Neural progenitor cell (in vitro differentiated cells): ENCODE results near the gene LMO2. TPM values are rescaled to one million over a fixed set of nuclear protein-coding genes. Genes with fewer than 3 reads are reported as not detected.

ENCODE experiments used
- DNase-seq: peaks from one replicate; pipeline ENCODE4 v3.0.0-alpha.2; 2016; ENCODE audit warnings: low spot score
- H2AFZ ChIP-seq: fragments of 200-600 bp; sonication (generic); replicated peaks from 2 replicates; pipeline ENCODE4 v1.6.1; 2016; ENCODE audit warnings: antibody characterized with exemption
- H3F3A ChIP-seq: fragments of 200-600 bp; sonication (generic); 2 replicates; pipeline ENCODE4 v1.6.1; 2016; ENCODE audit warnings: antibody characterized with exemption, low read depth
- H3K27ac ChIP-seq: fragments of 200-600 bp; sonication (generic); 2 replicates; pipeline ENCODE4 v1.5.1; 2016; ENCODE audit warnings: mild to moderate bottlenecking
- H3K27me3 ChIP-seq: fragments of 200-600 bp; sonication (generic); 2 replicates; pipeline ENCODE4 v1.6.1; 2016; ENCODE audit warnings: mild to moderate bottlenecking, moderate library complexity
- H3K36me3 ChIP-seq: fragments of 200-600 bp; sonication (generic); 2 replicates; pipeline ENCODE4 v1.5.1; 2016
- H3K4me1 ChIP-seq: fragments of 200-600 bp; sonication (generic); 2 replicates; pipeline ENCODE4 v1.6.1; 2016; ENCODE audit warnings: mixed run types
- H3K4me2 ChIP-seq: fragments of 200-600 bp; sonication (generic); 2 replicates; pipeline ENCODE4 v1.6.1; 2016
- H3K4me3 ChIP-seq: fragments of 200-600 bp; sonication (generic); 2 replicates; pipeline ENCODE4 v1.5.1; 2016
- H3K79me2 ChIP-seq: fragments of 200-600 bp; sonication (generic); 2 replicates; pipeline ENCODE4 v1.6.1; 2016; ENCODE audit warnings: low read depth
- H3K9ac ChIP-seq: fragments of 200-600 bp; sonication (generic); 2 replicates; pipeline ENCODE4 v1.6.1; 2016
- H3K9me3 ChIP-seq: fragments of 200-600 bp; sonication (generic); 2 replicates; pipeline ENCODE4 v1.5.1; 2016; ENCODE audit warnings: low read depth
- H4K20me1 ChIP-seq: fragments of 200-600 bp; sonication (generic); 2 replicates; pipeline ENCODE4 v1.6.1; 2016; ENCODE audit warnings: low read depth
- H3K27ac Mint-ChIP-seq: 3 replicates; pipeline ENCODE4 v1.8.0; 2021; ENCODE audit warnings: mixed read lengths
- H3K27me3 Mint-ChIP-seq: 2 replicates; pipeline ENCODE4 v1.8.0; 2022; ENCODE audit warnings: low read depth, mild to moderate bottlenecking, inconsistent platforms, moderate library complexity, mixed read lengths; ENCODE audit not compliant: insufficient read depth
- H3K36me3 Mint-ChIP-seq: 3 replicates; pipeline ENCODE4 v1.8.0; 2021; ENCODE audit warnings: mixed read lengths
- H3K4me1 Mint-ChIP-seq: 3 replicates; pipeline ENCODE4 v1.8.0; 2021; ENCODE audit warnings: mixed read lengths
- H3K4me3 Mint-ChIP-seq: 3 replicates; pipeline ENCODE4 v1.8.0; 2021; ENCODE audit warnings: mild to moderate bottlenecking, moderate library complexity, mixed read lengths
- H3K9me3 Mint-ChIP-seq: 3 replicates; pipeline ENCODE4 v1.8.0; 2020; ENCODE audit warnings: mixed read lengths
- EZH2 ChIP-seq: fragments of 200-600 bp; sonication (generic); IDR thresholded peaks from 2 replicates; pipeline ENCODE4 v1.6.1; 2017; ENCODE audit warnings: antibody characterized with exemption, mild to moderate bottlenecking, moderate library complexity
- EZH2phosphoT487 ChIP-seq: fragments of 200-600 bp; sonication (generic); IDR thresholded peaks from 2 replicates; pipeline ENCODE4 v1.6.1; 2017; ENCODE audit warnings: antibody characterized with exemption
- total RNA-seq: library from RNA; depleted of rRNA; stranded (reverse); fragments of >200 nt; gene quantifications from 2 replicates; pipeline ENCODE4 v1.2.3, GENCODE V29; 2015; ENCODE audit warnings: low replicate concordance
- TF ChIP-seq, protein P1 (sequence below): fragments of 200-600 bp; sonication (generic); IDR thresholded peaks from 2 replicates; pipeline ENCODE4 v1.5.1; 2017; ENCODE audit warnings: antibody characterized with exemption, mild to moderate bottlenecking

The LMO2 gene
- total RNA-seq, 1 donor from 2014 or later = 0.92 TPM

DNA sequence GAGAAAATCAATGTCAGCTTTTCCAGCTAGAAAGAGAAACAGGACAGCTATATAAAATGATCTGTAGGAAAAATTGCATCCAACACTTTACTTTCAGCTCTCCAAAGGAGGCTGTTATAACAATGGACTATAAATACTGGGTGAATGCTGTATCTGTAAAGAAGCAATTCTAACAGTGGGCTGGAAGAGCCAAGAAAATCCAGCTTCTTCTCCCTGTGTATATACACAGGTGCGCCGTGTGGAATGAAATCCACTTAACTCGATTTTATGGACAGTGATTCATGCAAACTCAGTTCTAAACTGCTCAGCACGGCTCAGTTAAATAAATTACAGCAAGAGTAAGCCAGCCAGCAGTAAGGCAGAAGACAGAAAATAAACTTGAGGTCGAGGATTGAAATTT, 32.5 kb upstream of the LMO2 start:
- no peak overlapping the region for H3K4me3 ChIP-seq
- no peak overlapping the region for H3K4me3 Mint-ChIP-seq
- no peaks in the 10 kb centered on the region for H3K79me2 ChIP-seq
- no peaks in the 10 kb centered on the region for H3K9me3 ChIP-seq
- no peaks in the 10 kb centered on the region for H3K36me3 ChIP-seq
- H3K9me3 Mint-ChIP-seq = no peaks in the 10 kb centered on the region
- no peak overlapping the region for H2AFZ ChIP-seq
- peaks cover 10% of the 10 kb centered on the region for H3K27me3 Mint-ChIP-seq
- TF ChIP-seq EZH2 = no peak
- TF ChIP-seq, protein P1, sequence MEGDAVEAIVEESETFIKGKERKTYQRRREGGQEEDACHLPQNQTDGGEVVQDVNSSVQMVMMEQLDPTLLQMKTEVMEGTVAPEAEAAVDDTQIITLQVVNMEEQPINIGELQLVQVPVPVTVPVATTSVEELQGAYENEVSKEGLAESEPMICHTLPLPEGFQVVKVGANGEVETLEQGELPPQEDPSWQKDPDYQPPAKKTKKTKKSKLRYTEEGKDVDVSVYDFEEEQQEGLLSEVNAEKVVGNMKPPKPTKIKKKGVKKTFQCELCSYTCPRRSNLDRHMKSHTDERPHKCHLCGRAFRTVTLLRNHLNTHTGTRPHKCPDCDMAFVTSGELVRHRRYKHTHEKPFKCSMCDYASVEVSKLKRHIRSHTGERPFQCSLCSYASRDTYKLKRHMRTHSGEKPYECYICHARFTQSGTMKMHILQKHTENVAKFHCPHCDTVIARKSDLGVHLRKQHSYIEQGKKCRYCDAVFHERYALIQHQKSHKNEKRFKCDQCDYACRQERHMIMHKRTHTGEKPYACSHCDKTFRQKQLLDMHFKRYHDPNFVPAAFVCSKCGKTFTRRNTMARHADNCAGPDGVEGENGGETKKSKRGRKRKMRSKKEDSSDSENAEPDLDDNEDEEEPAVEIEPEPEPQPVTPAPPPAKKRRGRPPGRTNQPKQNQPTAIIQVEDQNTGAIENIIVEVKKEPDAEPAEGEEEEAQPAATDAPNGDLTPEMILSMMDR = no peak
- H3K36me3 Mint-ChIP-seq = no peaks in the 10 kb centered on the region
- DNase-seq = no peak
- H4K20me1 ChIP-seq = no peaks in the 10 kb centered on the region
- no peak overlapping the region for H3K4me2 ChIP-seq
- no peaks in the 10 kb centered on the region for H3K27me3 ChIP-seq
- H3K9ac ChIP-seq = no peak overlapping the region
- no peak overlapping the region for H3K27ac ChIP-seq
- no peaks in the 10 kb centered on the region for H3K4me1 Mint-ChIP-seq
- no peaks in the 10 kb centered on the region for H3K4me1 ChIP-seq
- no peak overlapping the region for H3K27ac Mint-ChIP-seq
- H3F3A ChIP-seq = no peaks in the 10 kb centered on the region

GRCh38 chr11:33923626-33924025, 31.8 kb upstream of the LMO2 start:
- H3K4me1 Mint-ChIP-seq = no peaks in the 10 kb centered on the region
- Histone ChIP-seq H3K4me3 (no peak overlapping the region), H3K9me3 (no peaks in the 10 kb centered on the region), H3K27ac (no peak overlapping the region), H3K4me1 (no peaks in the 10 kb centered on the region), H3K27me3 (no peaks in the 10 kb centered on the region), H3F3A (no peaks in the 10 kb centered on the region), H3K4me2 (no peak overlapping the region), H3K9ac (no peak overlapping the region), H3K79me2 (no peaks in the 10 kb centered on the region), H2AFZ (no peak overlapping the region), H4K20me1 (no peaks in the 10 kb centered on the region), H3K36me3 (no peaks in the 10 kb centered on the region)
- H3K27ac Mint-ChIP-seq = no peak overlapping the region
- no peak overlapping the region for H3K4me3 Mint-ChIP-seq
- H3K27me3 Mint-ChIP-seq = peaks cover 10% of the 10 kb centered on the region
- H3K36me3 Mint-ChIP-seq = no peaks in the 10 kb centered on the region
- H3K9me3 Mint-ChIP-seq = no peaks in the 10 kb centered on the region
- DNase-seq = no peak
- no peak for TF ChIP-seq EZH2
- TF ChIP-seq, protein P1 = no peak
- TF ChIP-seq EZH2phosphoT487 = no peak

DNA sequence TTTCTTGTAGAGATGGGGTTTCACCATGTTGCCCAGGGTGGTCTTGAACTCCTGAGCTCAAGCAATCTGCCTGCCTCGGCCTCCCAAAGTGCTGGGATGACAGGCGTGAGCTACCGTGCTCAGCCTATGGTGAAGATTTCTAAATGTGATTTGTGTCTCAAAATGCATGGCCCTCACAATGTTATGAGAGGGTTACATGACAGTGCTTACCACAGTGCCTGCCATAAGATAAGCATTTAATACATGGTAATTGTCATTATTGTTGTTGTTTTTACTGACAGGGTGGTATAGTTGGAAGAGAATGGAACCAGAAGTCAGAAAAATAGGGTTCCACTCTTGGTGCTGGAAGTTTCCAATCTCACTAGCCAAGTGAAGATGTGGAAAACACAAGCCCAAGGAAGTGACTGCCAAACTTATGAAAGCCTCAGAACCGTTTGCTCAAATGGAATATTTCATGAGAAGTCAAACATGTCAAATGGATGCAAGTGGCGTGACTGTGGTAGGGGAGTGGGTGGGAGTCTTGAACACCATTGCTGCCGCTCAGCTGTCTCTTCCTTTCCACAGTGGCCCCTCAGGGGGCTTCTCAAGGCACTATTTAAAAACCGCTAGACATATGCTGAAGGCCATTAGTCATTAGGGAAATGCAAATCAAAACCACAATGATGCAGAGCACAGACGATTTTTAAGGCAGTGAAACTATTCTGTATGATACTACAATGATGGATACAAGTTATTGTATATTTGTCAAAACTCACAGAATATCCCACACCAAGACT, 29.1 kb upstream of the LMO2 start:
- Histone ChIP-seq H4K20me1 (no peaks in the 10 kb centered on the region), H3K4me3 (no peak overlapping the region), H3K4me2 (no peak overlapping the region), H3K4me1 (no peaks in the 10 kb centered on the region), H3K9ac (no peak overlapping the region), H3K79me2 (no peaks in the 10 kb centered on the region), H3K27ac (no peak overlapping the region), H3K27me3 (no peaks in the 10 kb centered on the region), H3K36me3 (no peaks in the 10 kb centered on the region), H3K9me3 (no peaks in the 10 kb centered on the region), H3F3A (no peaks in the 10 kb centered on the region), H2AFZ (no peak overlapping the region)
- TF ChIP-seq EZH2 (no peak), EZH2phosphoT487 (no peak)
- TF ChIP-seq, protein P1 = no peak
- Mint-ChIP-seq H3K4me3 (no peak overlapping the region), H3K27me3 (peaks cover 10% of the 10 kb centered on the region), H3K27ac (no peak overlapping the region), H3K4me1 (no peaks in the 10 kb centered on the region), H3K9me3 (no peaks in the 10 kb centered on the region), H3K36me3 (no peaks in the 10 kb centered on the region)
- no peak for DNase-seq
